GM12878 (cell line): ENCODE results near the gene OMP. TPM values are rescaled to one million over a fixed set of nuclear protein-coding genes. Genes with fewer than 3 reads are reported as not detected.

Experiments
- BACH1 ChIP-seq: fragments of 450-650 bp; IDR thresholded peaks from 2 replicates; pipeline ENCODE4 v1.6.1; 2017; ENCODE audit warnings: mild to moderate bottlenecking, borderline replicate concordance
- FOXM1 ChIP-seq: IDR thresholded peaks from 2 replicates; pipeline ENCODE4 v1.6.1; 2012; ENCODE audit warnings: low read depth, mild to moderate bottlenecking, inconsistent platforms, low read length, moderate library complexity
- RELB ChIP-seq: fragments of 450-650 bp; IDR thresholded peaks from 2 replicates; pipeline ENCODE4 v1.6.1; 2017; ENCODE audit warnings: low read depth, mild to moderate bottlenecking, moderate library complexity
- ZNF592 ChIP-seq: fragments of 450-650 bp; IDR thresholded peaks from 2 replicates; pipeline ENCODE4 v1.6.1; 2017; ENCODE audit warnings: mild to moderate bottlenecking, moderate library complexity
- polyA plus RNA-seq, 11 experiments: library from polyadenylated mRNA; depleted of rRNA in 4 of 11; unstranded in 6 of 11; stranded (reverse) in 5 of 11; fragments of >200 nt; fragmentation: Nextera tagmentation in 4 of 11; fragmentation: Illumina TruSeq in 1 of 11; extraction: Ambion mirVana in 4 of 11; extraction: Trizol in 1 of 11; gene quantifications; 1 replicate in 1 of 11; 2 replicates in 10 of 11; pipeline versions ENCODE4 v1.2.1 to v1.2.3, GENCODE V29; 2011 to 2016; ENCODE audit warnings: inconsistent platforms in 2 of 11, missing spikeins in 2 of 11, low read depth in 1 of 11
- total RNA-seq, 4 experiments: library from RNA; depleted of rRNA in 3 of 4; stranded (reverse); fragments of >200 nt in 3 of 4; fragmentation: Illumina TruSeq in 1 of 4; extraction: Trizol in 1 of 4; gene quantifications; 2 replicates each; pipeline versions ENCODE4 v1.2.1 to v1.2.3, GENCODE V29; 2013 to 2021

The OMP gene
- total and polyA plus RNA-seq, 10 of the 15 experiments (the other 5 are each of a cell fraction or from before 2014, with no cell fraction given), result not detected

- TF ChIP-seq RELB, result no peak
- TF ChIP-seq ZNF592, result 0 out of 2 replicates have a peak, but pooled peaks have one; percentile 25
- no peak for TF ChIP-seq FOXM1
- peak; percentile 53; the same call in 1 of the 2 replicates for TF ChIP-seq BACH1
Observed at GRCh38 chr11:77127235-77127911, 24.7 kb downstream of the OMP start (continued).
